Measurements from ENCODE around the gene GAS2L2.

DNA sequence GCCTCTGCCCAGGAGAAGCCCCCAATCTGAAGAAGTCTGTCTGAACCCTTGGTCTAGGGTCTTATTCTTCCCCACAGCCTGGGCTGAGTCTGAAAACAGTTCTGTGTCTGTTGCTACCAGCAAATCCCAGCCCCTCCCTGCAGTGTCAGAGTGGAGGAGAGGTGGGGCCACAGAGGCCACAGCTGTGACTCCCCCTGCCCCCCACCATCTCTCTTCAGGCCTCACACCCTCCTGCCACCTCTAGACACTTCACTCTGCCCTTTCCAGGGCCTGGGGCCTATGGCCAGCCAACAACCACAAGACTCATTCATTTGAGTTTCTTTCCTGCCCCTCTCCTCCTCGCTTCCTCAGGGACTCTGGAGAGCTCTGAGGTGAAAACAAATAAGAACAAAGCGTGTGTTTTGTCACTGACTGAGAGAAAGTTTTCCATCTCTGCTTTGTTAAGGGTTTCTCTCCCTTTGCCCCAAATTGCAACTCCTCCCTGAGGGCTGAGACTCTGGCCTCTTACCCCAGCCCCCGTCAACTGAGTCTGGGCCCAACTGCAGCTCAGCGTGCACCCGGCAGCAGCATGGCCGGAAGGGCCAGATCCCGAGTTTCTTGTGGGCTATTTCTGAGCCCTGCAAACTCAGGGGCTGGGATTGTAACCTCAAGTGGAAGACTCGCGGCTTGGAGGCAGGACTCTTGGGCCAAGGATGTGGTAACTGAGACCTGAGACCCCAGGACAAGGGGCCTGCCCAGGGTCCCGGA is 20.8 kb upstream of the GAS2L2 start:
- TF ChIP-seq, protein P1, sequence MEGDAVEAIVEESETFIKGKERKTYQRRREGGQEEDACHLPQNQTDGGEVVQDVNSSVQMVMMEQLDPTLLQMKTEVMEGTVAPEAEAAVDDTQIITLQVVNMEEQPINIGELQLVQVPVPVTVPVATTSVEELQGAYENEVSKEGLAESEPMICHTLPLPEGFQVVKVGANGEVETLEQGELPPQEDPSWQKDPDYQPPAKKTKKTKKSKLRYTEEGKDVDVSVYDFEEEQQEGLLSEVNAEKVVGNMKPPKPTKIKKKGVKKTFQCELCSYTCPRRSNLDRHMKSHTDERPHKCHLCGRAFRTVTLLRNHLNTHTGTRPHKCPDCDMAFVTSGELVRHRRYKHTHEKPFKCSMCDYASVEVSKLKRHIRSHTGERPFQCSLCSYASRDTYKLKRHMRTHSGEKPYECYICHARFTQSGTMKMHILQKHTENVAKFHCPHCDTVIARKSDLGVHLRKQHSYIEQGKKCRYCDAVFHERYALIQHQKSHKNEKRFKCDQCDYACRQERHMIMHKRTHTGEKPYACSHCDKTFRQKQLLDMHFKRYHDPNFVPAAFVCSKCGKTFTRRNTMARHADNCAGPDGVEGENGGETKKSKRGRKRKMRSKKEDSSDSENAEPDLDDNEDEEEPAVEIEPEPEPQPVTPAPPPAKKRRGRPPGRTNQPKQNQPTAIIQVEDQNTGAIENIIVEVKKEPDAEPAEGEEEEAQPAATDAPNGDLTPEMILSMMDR (IDR thresholded peaks at IDR 0.05 in 4 of 5, conservative IDR thresholded peaks at IDR 0.05 in 1 of 5), result no peak
- TF ChIP-seq POLR2A (IDR thresholded peaks at IDR 0.05), result no peak
